WTC11 (cell line): ENCODE results near the gene HSD17B14. TPM values are rescaled to one million over a fixed set of nuclear protein-coding genes. Genes with fewer than 3 reads are reported as not detected.

Experiments
- ATAC-seq: fragments of 200-7000 bp; cut with Tn5 transposase; 2 replicates; pipeline ENCODE4 v1.10.0; 2021; ENCODE audit warnings: mild to moderate bottlenecking, moderate library complexity
- CTCF ChIA-PET: fragments of 300-600 bp; sonication (Branson Sonifier 250); formaldehyde crosslinking; loops from one replicate; lab custom pipeline; 2021; ENCODE audit warnings: antibody characterized with exemption; lab: Charles Lee
- POLR2A ChIA-PET: fragments of 350-600 bp; sonication (Branson Sonifier 250); formaldehyde crosslinking; loops from one replicate; lab custom pipeline; 2021; ENCODE audit warnings: antibody characterized with exemption; lab: Charles Lee
- DNase-seq: peaks from one replicate; pipeline ENCODE4 v3.0.0; 2021; ENCODE audit warnings: low spot score
- H3K27ac Mint-ChIP-seq: 2 replicates; pipeline ENCODE4 v1.8.0; 2021; ENCODE audit warnings: mixed read lengths
- H3K27me3 Mint-ChIP-seq: 2 replicates; pipeline ENCODE4 v1.8.0; 2021; ENCODE audit warnings: low read depth, mild to moderate bottlenecking, moderate library complexity, mixed read lengths
- H3K36me3 Mint-ChIP-seq: 2 replicates; pipeline ENCODE4 v1.8.0; 2021; ENCODE audit warnings: mixed read lengths
- H3K4me1 Mint-ChIP-seq: 2 replicates; pipeline ENCODE4 v1.8.0; 2022; ENCODE audit warnings: mixed read lengths
- H3K4me3 Mint-ChIP-seq: 2 replicates; pipeline ENCODE4 v1.8.0; 2021; ENCODE audit warnings: mild to moderate bottlenecking, moderate library complexity, mixed read lengths
- H3K9me3 Mint-ChIP-seq: 2 replicates; pipeline ENCODE4 v1.8.0; 2021; ENCODE audit warnings: mixed read lengths
- CDX4 ChIP-seq: fragments of 250-450 bp; sonication (Bioruptor Pico); IDR thresholded peaks from 2 replicates; pipeline ENCODE4 v1.9.0; 2021; ENCODE audit warnings: moderate library complexity, mild to moderate bottlenecking, inconsistent platforms, borderline replicate concordance
- E2F1 ChIP-seq: sonication (generic); formaldehyde crosslinking; IDR thresholded peaks from 2 replicates; pipeline ENCODE4 v1.8.0; 2022; ENCODE audit warnings: mild to moderate bottlenecking, missing genetic modification reagents
- FOXJ3 ChIP-seq: sonication (generic); formaldehyde crosslinking; IDR thresholded peaks from 2 replicates; pipeline ENCODE4 v1.9.0; 2021; ENCODE audit warnings: missing genetic modification reagents, mild to moderate bottlenecking, borderline replicate concordance
- FOXP1 ChIP-seq: sonication (generic); formaldehyde crosslinking; IDR thresholded peaks from 2 replicates; pipeline ENCODE4 v1.8.0; 2022; ENCODE audit warnings: missing genetic modification reagents, mild to moderate bottlenecking, moderate library complexity, borderline replicate concordance
- GTF2I ChIP-seq: fragments of 250-450 bp; sonication (Bioruptor Pico); conservative IDR thresholded peaks from 2 replicates; pipeline ENCODE4 v1.4.0; 2021; ENCODE audit warnings: mild to moderate bottlenecking
- MYBL2 ChIP-seq: sonication (generic); formaldehyde crosslinking; IDR thresholded peaks from 2 replicates; pipeline ENCODE4 v1.8.1; 2023; ENCODE audit warnings: mild to moderate bottlenecking, moderate library complexity, missing genetic modification reagents
- NFE2L1 ChIP-seq: sonication (generic); formaldehyde crosslinking; IDR thresholded peaks from 2 replicates; pipeline ENCODE4 v1.8.1; 2023; ENCODE audit warnings: missing genetic modification reagents
- NFYB ChIP-seq: sonication (generic); formaldehyde crosslinking; conservative IDR thresholded peaks from 2 replicates; pipeline ENCODE4 v1.8.0; 2022; ENCODE audit warnings: low read depth, missing genetic modification reagents
- RELA ChIP-seq: sonication (generic); formaldehyde crosslinking; IDR thresholded peaks from 2 replicates; pipeline ENCODE4 v1.8.1; 2022; ENCODE audit warnings: missing genetic modification reagents, mild to moderate bottlenecking, borderline replicate concordance
- SMAD4 ChIP-seq: sonication (generic); formaldehyde crosslinking; IDR thresholded peaks from 2 replicates; pipeline ENCODE4 v1.8.0; 2022; ENCODE audit warnings: mild to moderate bottlenecking, missing genetic modification reagents
- SP1 ChIP-seq: sonication (generic); formaldehyde crosslinking; conservative IDR thresholded peaks from 2 replicates; pipeline ENCODE4 v1.8.1; 2022; ENCODE audit warnings: missing genetic modification reagents
- ZBTB21 ChIP-seq: sonication (generic); formaldehyde crosslinking; IDR thresholded peaks from 2 replicates; pipeline ENCODE4 v1.8.1; 2023; ENCODE audit warnings: mild to moderate bottlenecking, missing genetic modification reagents, borderline replicate concordance
- ZNF121 ChIP-seq: sonication (generic); formaldehyde crosslinking; IDR thresholded peaks from 2 replicates; pipeline ENCODE4 v1.8.0; 2023; ENCODE audit warnings: missing genetic modification reagents
- ZNF281 ChIP-seq: sonication (generic); formaldehyde crosslinking; IDR thresholded peaks from 2 replicates; pipeline ENCODE4 v1.8.0; 2023; ENCODE audit warnings: mild to moderate bottlenecking, missing genetic modification reagents
- ZNF416 ChIP-seq: fragments of 250-450 bp; sonication (Bioruptor Pico); IDR thresholded peaks from 2 replicates; pipeline ENCODE4 v1.9.0; 2021; ENCODE audit warnings: mild to moderate bottlenecking, inconsistent platforms
- ZNF423 ChIP-seq: fragments of 250-450 bp; sonication (Bioruptor Pico); IDR thresholded peaks from 2 replicates; pipeline ENCODE4 v2.1.2; 2022; ENCODE audit warnings: mild to moderate bottlenecking, moderate library complexity
- total RNA-seq: library from RNA; stranded (reverse); gene quantifications from 3 replicates; pipeline ENCODE4 v1.2.3, GENCODE V29; 2021
- TF ChIP-seq, protein P1 (sequence below): sonication (generic); formaldehyde crosslinking; IDR thresholded peaks from 2 replicates; pipeline ENCODE4 v1.8.0; 2022; ENCODE audit warnings: missing genetic modification reagents

HSD17B14 gene
- total RNA-seq, 1 experiment from 2014 or later: 11.4 TPM

GRCh38 chr19:48812094-48812929 is 24.0 kb downstream of the HSD17B14 start:
- ChIA-PET CTCF (interaction anchor here (0.9 to 7.9 kb wide), 17 partner anchors 14 to 182 kb away, joined by 3 to 132 read pairs (median 5); partner anchors contain the start of genes CA11, DBP, GYS1 and HSD17B14), POLR2A (interaction anchor here (0.7 to 1.8 kb wide), 6 partner anchors 14 to 182 kb away, joined by 3 to 7 read pairs (median 5); no protein-coding TSS in a partner anchor)
- Mint-ChIP-seq H3K4me3 (peak overlapping the region; percentile 69), H3K27me3 (peaks cover 30% of the 10 kb centered on the region), H3K27ac (peak overlapping the region; percentile 98), H3K36me3 (no peaks in the 10 kb centered on the region), H3K4me1 (peaks cover 36% of the 10 kb centered on the region), H3K9me3 (no peaks in the 10 kb centered on the region)
- peak; percentile 73 for ATAC-seq
- TF ChIP-seq ZNF281 (CRISPR knock-in tag) (peak; percentile 31; the same call in 1 of the 2 replicates), E2F1 (CRISPR knock-in tag) (no peak), NFYB (CRISPR knock-in tag) (peak; percentile 90), GTF2I (CRISPR knock-in tag) (no peak), SP1 (CRISPR knock-in tag) (peak; percentile 89), ZNF121 (CRISPR knock-in tag) (peak; percentile 25; the same call in 1 of the 2 replicates), ZNF416 (no peak), CDX4 (CRISPR knock-in tag) (no peak), ZNF423 (CRISPR knock-in tag) (0 out of 2 replicates have a peak, but pooled peaks have one; percentile 21), RELA (no peak), FOXJ3 (CRISPR knock-in tag) (0 out of 2 replicates have a peak, but pooled peaks have one; percentile 30), FOXP1 (CRISPR knock-in tag) (no peak), MYBL2 (CRISPR knock-in tag) (no peak), ZBTB21 (CRISPR knock-in tag) (0 out of 2 replicates have a peak, but pooled peaks have one; percentile 45), SMAD4 (no peak), NFE2L1 (no peak)
- TF ChIP-seq, protein P1, sequence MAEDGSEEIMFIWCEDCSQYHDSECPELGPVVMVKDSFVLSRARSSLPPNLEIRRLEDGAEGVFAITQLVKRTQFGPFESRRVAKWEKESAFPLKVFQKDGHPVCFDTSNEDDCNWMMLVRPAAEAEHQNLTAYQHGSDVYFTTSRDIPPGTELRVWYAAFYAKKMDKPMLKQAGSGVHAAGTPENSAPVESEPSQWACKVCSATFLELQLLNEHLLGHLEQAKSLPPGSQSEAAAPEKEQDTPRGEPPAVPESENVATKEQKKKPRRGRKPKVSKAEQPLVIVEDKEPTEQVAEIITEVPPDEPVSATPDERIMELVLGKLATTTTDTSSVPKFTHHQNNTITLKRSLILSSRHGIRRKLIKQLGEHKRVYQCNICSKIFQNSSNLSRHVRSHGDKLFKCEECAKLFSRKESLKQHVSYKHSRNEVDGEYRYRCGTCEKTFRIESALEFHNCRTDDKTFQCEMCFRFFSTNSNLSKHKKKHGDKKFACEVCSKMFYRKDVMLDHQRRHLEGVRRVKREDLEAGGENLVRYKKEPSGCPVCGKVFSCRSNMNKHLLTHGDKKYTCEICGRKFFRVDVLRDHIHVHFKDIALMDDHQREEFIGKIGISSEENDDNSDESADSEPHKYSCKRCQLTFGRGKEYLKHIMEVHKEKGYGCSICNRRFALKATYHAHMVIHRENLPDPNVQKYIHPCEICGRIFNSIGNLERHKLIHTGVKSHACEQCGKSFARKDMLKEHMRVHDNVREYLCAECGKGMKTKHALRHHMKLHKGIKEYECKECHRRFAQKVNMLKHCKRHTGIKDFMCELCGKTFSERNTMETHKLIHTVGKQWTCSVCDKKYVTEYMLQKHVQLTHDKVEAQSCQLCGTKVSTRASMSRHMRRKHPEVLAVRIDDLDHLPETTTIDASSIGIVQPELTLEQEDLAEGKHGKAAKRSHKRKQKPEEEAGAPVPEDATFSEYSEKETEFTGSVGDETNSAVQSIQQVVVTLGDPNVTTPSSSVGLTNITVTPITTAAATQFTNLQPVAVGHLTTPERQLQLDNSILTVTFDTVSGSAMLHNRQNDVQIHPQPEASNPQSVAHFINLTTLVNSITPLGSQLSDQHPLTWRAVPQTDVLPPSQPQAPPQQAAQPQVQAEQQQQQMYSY (CRISPR knock-in tag): no peak
- DNase-seq: peak; percentile 92
